Measurements from ENCODE around the gene COL23A1. TPM values are rescaled to one million over a fixed set of nuclear protein-coding genes. Genes with fewer than 3 reads are reported as not detected.

Gene COL23A1
- total and polyA plus RNA-seq, 2 donors (not counting 1 experiment from before 2014, with no cell fraction given) = 0.20 TPM; not detected in 1

DNA sequence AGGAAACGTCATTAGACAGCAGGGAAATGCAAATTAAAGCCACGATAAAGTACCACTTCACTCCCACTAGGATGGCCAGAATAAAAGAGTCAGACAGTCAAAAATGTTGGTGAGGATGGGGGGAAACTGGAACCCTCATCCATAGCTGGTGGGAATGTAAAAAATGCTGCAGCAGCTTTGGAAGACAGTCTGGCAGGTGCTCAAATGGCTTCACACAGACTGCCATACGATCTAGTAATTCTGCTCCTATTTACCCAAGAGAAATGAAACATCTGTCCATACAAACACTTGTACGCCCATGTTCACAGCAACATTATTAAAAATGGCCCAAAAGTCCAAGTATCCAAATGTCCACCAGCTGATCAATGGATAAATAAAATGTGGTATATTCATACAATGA, 198.7 kb downstream of the COL23A1 start:
- CTCF ChIA-PET = no interaction called here
- no peak for ATAC-seq (ENCODE audit: low read depth)

DNA sequence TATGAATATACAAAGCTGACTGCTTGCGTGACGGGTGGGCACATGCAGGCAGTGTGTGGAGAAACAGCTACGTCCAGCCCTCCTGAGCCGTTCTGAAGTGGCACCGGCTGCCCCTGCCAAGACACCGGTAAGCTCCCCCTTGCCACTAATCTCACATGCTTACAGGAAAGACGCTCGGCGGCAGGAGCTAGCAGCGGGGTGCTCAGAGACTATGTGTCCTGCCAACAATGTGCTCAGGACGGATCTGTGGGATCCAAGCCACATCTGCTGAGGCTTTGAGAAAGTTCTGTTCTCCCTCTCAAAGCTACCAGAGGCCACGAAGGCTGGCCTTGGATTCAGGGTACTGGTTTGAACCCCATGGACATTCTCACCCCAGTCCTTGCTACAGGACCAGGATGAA, 200.4 kb downstream of the COL23A1 start:
- 91% methylated on average over 10 of the region's 12 CpGs for WGBS (ENCODE audit: insufficient coverage)
- H3K27me3 Mint-ChIP-seq = peaks cover 19% of the 10 kb centered on the region
- CTCF ChIA-PET = no interaction called here

More for the DNA sequence above, 198.7 kb downstream of the COL23A1 start:
- TF ChIP-seq, protein P1, sequence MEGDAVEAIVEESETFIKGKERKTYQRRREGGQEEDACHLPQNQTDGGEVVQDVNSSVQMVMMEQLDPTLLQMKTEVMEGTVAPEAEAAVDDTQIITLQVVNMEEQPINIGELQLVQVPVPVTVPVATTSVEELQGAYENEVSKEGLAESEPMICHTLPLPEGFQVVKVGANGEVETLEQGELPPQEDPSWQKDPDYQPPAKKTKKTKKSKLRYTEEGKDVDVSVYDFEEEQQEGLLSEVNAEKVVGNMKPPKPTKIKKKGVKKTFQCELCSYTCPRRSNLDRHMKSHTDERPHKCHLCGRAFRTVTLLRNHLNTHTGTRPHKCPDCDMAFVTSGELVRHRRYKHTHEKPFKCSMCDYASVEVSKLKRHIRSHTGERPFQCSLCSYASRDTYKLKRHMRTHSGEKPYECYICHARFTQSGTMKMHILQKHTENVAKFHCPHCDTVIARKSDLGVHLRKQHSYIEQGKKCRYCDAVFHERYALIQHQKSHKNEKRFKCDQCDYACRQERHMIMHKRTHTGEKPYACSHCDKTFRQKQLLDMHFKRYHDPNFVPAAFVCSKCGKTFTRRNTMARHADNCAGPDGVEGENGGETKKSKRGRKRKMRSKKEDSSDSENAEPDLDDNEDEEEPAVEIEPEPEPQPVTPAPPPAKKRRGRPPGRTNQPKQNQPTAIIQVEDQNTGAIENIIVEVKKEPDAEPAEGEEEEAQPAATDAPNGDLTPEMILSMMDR (IDR thresholded peaks at IDR 0.05) = no peak
- no peak for TF ChIP-seq EZH2 (IDR thresholded peaks at IDR 0.05; ENCODE audit: borderline replicate concordance, insufficient read depth, low read depth, low read length, poor library complexity, severe bottlenecking)
- H3K27me3 ChIP-seq (replicated peaks in 1 of 4; ENCODE audit: control extremely low read depth in 1 of 4, control insufficient read depth in 3 of 4, insufficient read depth in 4 of 4, low read length in 3 of 4) = no peaks in the 10 kb centered on the region
- H3K4me1 Mint-ChIP-seq = no peaks in the 10 kb centered on the region
- POLR2A ChIA-PET = no interaction called here
- H3K9me3 Mint-ChIP-seq (ENCODE audit: insufficient read depth) = no peaks in the 10 kb centered on the region
- no peaks in the 10 kb centered on the region for H4K20me1 ChIP-seq (ENCODE audit: control insufficient read depth, insufficient read depth, low read length, poor library complexity, severe bottlenecking)
- peaks cover 19% of the 10 kb centered on the region for H3K27me3 Mint-ChIP-seq
- H3K9me3 ChIP-seq (ENCODE audit: control extremely low read depth in 1 of 3, control insufficient read depth in 2 of 3, insufficient read depth in 1 of 3, low read length in 2 of 3) = no peaks in the 10 kb centered on the region
- H3K36me3 ChIP-seq (replicated peaks in 1 of 2; ENCODE audit: control extremely low read depth in 1 of 2, control insufficient read depth in 1 of 2, extremely low read depth in 1 of 2, insufficient read depth in 2 of 2, low read length in 1 of 2) = no peaks in the 10 kb centered on the region
- H3K4me3 ChIP-seq (ENCODE audit: control extremely low read depth in 1 of 5, extremely low read depth in 1 of 5, insufficient read depth in 1 of 5, low read depth in 2 of 5, low read length in 4 of 5) = no peak overlapping the region
- H3K4me3 Mint-ChIP-seq = no peak overlapping the region
- WGBS (ENCODE audit: insufficient coverage) = no CpG with 5 or more reads among the region's 4 CpGs
- no peaks in the 10 kb centered on the region for H3K79me2 ChIP-seq (ENCODE audit: control insufficient read depth, insufficient read depth, low read length)
- H2AFZ ChIP-seq (ENCODE audit: insufficient read depth, low read depth, low read length, poor library complexity, severe bottlenecking) = no peak overlapping the region
- DNase-seq = no peak
- H3K9ac ChIP-seq (ENCODE audit: low read length) = no peak overlapping the region
- no peak overlapping the region for H3K27ac Mint-ChIP-seq
- intact Hi-C loops (cut with micrococcal nuclease) = no loop called here
- H3K4me2 ChIP-seq (replicated peaks; ENCODE audit: low read depth, low read length, poor library complexity, severe bottlenecking) = no peak overlapping the region
- H3K27ac ChIP-seq (ENCODE audit: low read length in 2 of 2) = no peak overlapping the region
- H3K4me1 ChIP-seq (ENCODE audit: control insufficient read depth in 2 of 2, insufficient read depth in 2 of 2, low read length in 2 of 2) = no peaks in the 10 kb centered on the region

More for the DNA sequence above, 200.4 kb downstream of the COL23A1 start:
- DNase-seq (no peak), ATAC-seq (ENCODE audit: low read depth) (no peak)
- H3K79me2 ChIP-seq (ENCODE audit: control insufficient read depth, insufficient read depth, low read length) = no peaks in the 10 kb centered on the region
- H3K4me2 ChIP-seq (replicated peaks; ENCODE audit: low read depth, low read length, poor library complexity, severe bottlenecking) = no peak overlapping the region
- intact Hi-C loops (cut with micrococcal nuclease) = no loop called here
- no peak overlapping the region for H3K9ac ChIP-seq (ENCODE audit: low read length)
- Mint-ChIP-seq H3K4me1 (no peaks in the 10 kb centered on the region), H3K4me3 (no peak overlapping the region), H3K27ac (no peak overlapping the region), H3K9me3 (ENCODE audit: insufficient read depth) (no peaks in the 10 kb centered on the region)
- no peaks in the 10 kb centered on the region for H3K9me3 ChIP-seq (ENCODE audit: control extremely low read depth in 1 of 3, control insufficient read depth in 2 of 3, insufficient read depth in 1 of 3, low read length in 2 of 3)
- POLR2A ChIA-PET = no interaction called here
- H2AFZ ChIP-seq (ENCODE audit: insufficient read depth, low read depth, low read length, poor library complexity, severe bottlenecking) = no peak overlapping the region
- no peaks in the 10 kb centered on the region for H3K4me1 ChIP-seq (ENCODE audit: control insufficient read depth in 2 of 2, insufficient read depth in 2 of 2, low read length in 2 of 2)
- TF ChIP-seq, protein P1 (IDR thresholded peaks at IDR 0.05) = no peak
- no peak for TF ChIP-seq EZH2 (IDR thresholded peaks at IDR 0.05; ENCODE audit: borderline replicate concordance, insufficient read depth, low read depth, low read length, poor library complexity, severe bottlenecking)
- H3K4me3 ChIP-seq (ENCODE audit: control extremely low read depth in 1 of 5, extremely low read depth in 1 of 5, insufficient read depth in 1 of 5, low read depth in 2 of 5, low read length in 4 of 5) = no peak overlapping the region
- no peaks in the 10 kb centered on the region for H3K27me3 ChIP-seq (replicated peaks in 1 of 4; ENCODE audit: control extremely low read depth in 1 of 4, control insufficient read depth in 3 of 4, insufficient read depth in 4 of 4, low read length in 3 of 4)
- H3K36me3 ChIP-seq (replicated peaks in 1 of 2; ENCODE audit: control extremely low read depth in 1 of 2, control insufficient read depth in 1 of 2, extremely low read depth in 1 of 2, insufficient read depth in 2 of 2, low read length in 1 of 2) = no peaks in the 10 kb centered on the region
- H3K27ac ChIP-seq (ENCODE audit: low read length in 2 of 2) = no peak overlapping the region
- no peaks in the 10 kb centered on the region for H4K20me1 ChIP-seq (ENCODE audit: control insufficient read depth, insufficient read depth, low read length, poor library complexity, severe bottlenecking)

Data from B cell (primary cell).